Naive thymus-derived CD4-positive, alpha-beta T cell (primary cell): Measurements from ENCODE around the gene TPPP. TPM values are rescaled to one million over a fixed set of nuclear protein-coding genes. Genes with fewer than 3 reads are reported as not detected.

Source experiments
- ATAC-seq: fragments of 150-1000 bp; cut with Tn5 transposase; 2 replicates; pipeline ENCODE4 v1.10.0; 2021; ENCODE audit warnings: mild to moderate bottlenecking, moderate library complexity
- CTCF ChIA-PET: fragments of 350-600 bp; sonication (Branson Sonifier 250); formaldehyde crosslinking; loops from one replicate; lab custom pipeline; 2021; ENCODE audit warnings: antibody characterized with exemption; lab: Charles Lee
- POLR2A ChIA-PET: fragments of 350-600 bp; sonication (Branson Sonifier 250); formaldehyde crosslinking; loops from one replicate; lab custom pipeline; 2021; ENCODE audit warnings: antibody characterized with exemption, inconsistent platforms; lab: Charles Lee
- DNase-seq, 9 donors: peaks; one replicate each; pipeline versions ENCODE4 v3.0.0 to v3.0.0-alpha.2; 2020 to 2022; ENCODE audit warnings: mixed read lengths in 1 of 9
- H3K27ac ChIP-seq: one replicate; pipeline ENCODE4 v1.7.0; 2013; ENCODE audit warnings: mild to moderate bottlenecking, low read depth, low read length, moderate library complexity
- H3K27me3 ChIP-seq, 2 donors: one replicate each; pipeline ENCODE4 v1.7.0; 2013; ENCODE audit warnings: low read length in 2 of 2, mild to moderate bottlenecking in 2 of 2, moderate library complexity in 2 of 2; ENCODE audit not compliant: control insufficient read depth in 2 of 2, insufficient read depth in 2 of 2
- H3K36me3 ChIP-seq, 3 experiments: 1 replicate in 2 of 3; 2 replicates in 1 of 3; pipeline ENCODE4 v1.7.0; 2013; ENCODE audit warnings: low read length in 3 of 3, mild to moderate bottlenecking in 3 of 3, moderate library complexity in 1 of 3; ENCODE audit not compliant: insufficient read depth in 3 of 3, control insufficient read depth in 2 of 3
- H3K4me1 ChIP-seq, 2 donors: one replicate each; pipeline ENCODE4 v1.7.0; 2013; ENCODE audit warnings: low read length in 2 of 2, mild to moderate bottlenecking in 2 of 2, moderate library complexity in 1 of 2; ENCODE audit not compliant: control insufficient read depth in 2 of 2, insufficient read depth in 2 of 2
- H3K4me3 ChIP-seq: 2 replicates; pipeline ENCODE4 v1.7.0; 2013; ENCODE audit warnings: mild to moderate bottlenecking, low read length
- H3K9me3 ChIP-seq, 3 experiments: 1 replicate in 2 of 3; 2 replicates in 1 of 3; pipeline ENCODE4 v1.7.0; 2013; ENCODE audit warnings: low read length in 3 of 3; ENCODE audit not compliant: control insufficient read depth in 2 of 3
- H3K27ac Mint-ChIP-seq, 9 donors: one replicate each; pipeline ENCODE4 v1.8.0; 2020 to 2022; ENCODE audit warnings: mixed read lengths in 9 of 9, mild to moderate bottlenecking in 8 of 9, moderate library complexity in 5 of 9, inconsistent platforms in 2 of 9
- H3K27me3 Mint-ChIP-seq, 5 donors: one replicate each; pipeline ENCODE4 v1.8.0; 2021 to 2022; ENCODE audit warnings: mixed read lengths in 5 of 5, mild to moderate bottlenecking in 1 of 5
- H3K36me3 Mint-ChIP-seq, 5 donors: one replicate each; pipeline ENCODE4 v1.8.0; 2020 to 2022; ENCODE audit warnings: mixed read lengths in 5 of 5, mild to moderate bottlenecking in 3 of 5, inconsistent platforms in 1 of 5
- H3K4me1 Mint-ChIP-seq, 7 donors: one replicate each; pipeline ENCODE4 v1.8.0; 2020 to 2022; ENCODE audit warnings: mixed read lengths in 7 of 7, mild to moderate bottlenecking in 3 of 7, inconsistent platforms in 1 of 7
- H3K4me3 Mint-ChIP-seq, 10 donors: one replicate each; pipeline ENCODE4 v1.8.0; 2020 to 2022; ENCODE audit warnings: mild to moderate bottlenecking in 10 of 10, mixed read lengths in 10 of 10, moderate library complexity in 6 of 10, inconsistent platforms in 2 of 10
- H3K9me3 Mint-ChIP-seq, 11 donors: one replicate each; pipeline ENCODE4 v1.8.0; 2020 to 2022; ENCODE audit warnings: mixed read lengths in 11 of 11, mild to moderate bottlenecking in 4 of 11, inconsistent platforms in 1 of 11, moderate library complexity in 1 of 11
- intact Hi-C, 2 donors: fragments of 100-400 bp; cut with micrococcal nuclease; formaldehyde crosslinking; loops; one replicate each; pipeline ENCODE4 v1.15.1; 2023
- polyA plus RNA-seq, 2 donors: library from polyadenylated mRNA; unstranded; fragments of 300-500 nt; fragmentation: Illumina TruSeq; gene quantifications; one replicate each; pipeline ENCODE4 v1.2.3, GENCODE V29; 2021
- total RNA-seq, 6 experiments: library from RNA in 5 of 6; stranded (reverse) in 5 of 6; gene quantifications; 1 replicate in 5 of 6; 2 replicates in 1 of 6; pipeline ENCODE4 v1.2.3 and lab custom pipeline; 2021 to 2026

Gene TPPP
- total and polyA plus RNA-seq, 7 experiments from 2014 or later = 0.02 to 3.4 (median 0.14) TPM

DNA sequence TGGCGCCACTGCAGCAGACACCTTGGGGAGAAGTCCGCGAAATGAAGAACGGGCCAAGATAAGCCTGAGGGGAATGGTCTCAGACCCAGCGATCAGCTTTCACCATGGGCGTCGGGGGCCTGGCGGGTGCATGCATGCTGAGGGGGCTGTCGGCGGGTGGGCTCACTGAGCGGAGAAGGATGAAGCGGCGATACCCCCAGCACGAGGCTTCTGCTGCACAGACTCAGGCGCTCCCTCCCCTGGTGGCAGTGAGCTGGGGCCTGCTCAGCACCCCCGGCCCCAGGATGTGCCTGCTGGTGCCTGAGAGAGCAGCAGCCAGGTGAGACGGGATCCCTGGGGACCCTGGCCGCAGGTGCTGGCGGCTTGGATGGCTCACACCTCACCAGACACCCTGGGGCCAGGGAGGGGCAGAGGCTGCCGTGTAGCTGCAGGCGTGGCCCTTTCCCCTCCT is 49.8 kb downstream of the TPPP start:
- Histone ChIP-seq H3K27ac (no peak overlapping the region), H3K36me3 (peaks cover 0 to 90% (median 0%) of the 10 kb centered on the region in 3 experiments), H3K4me1 (no peaks in the 10 kb centered on the region), H3K27me3 (no peaks in the 10 kb centered on the region), H3K9me3 (no peaks in the 10 kb centered on the region), H3K4me3 (no peak overlapping the region)
- Mint-ChIP-seq H3K27me3 (no peaks in the 10 kb centered on the region), H3K9me3 (no peaks in the 10 kb centered on the region), H3K4me3 (no peak overlapping the region), H3K4me1 (peaks cover 0 to 2% (median 0%) of the 10 kb centered on the region in 7 donors), H3K36me3 (peaks cover 0 to 36% (median 13%) of the 10 kb centered on the region in 5 donors), H3K27ac (no peak overlapping the region)
- intact Hi-C loops = no loop called here
- DNase-seq (no peak), ATAC-seq (no peak)
- POLR2A ChIA-PET = no interaction called here
- CTCF ChIA-PET = no interaction called here

DNA sequence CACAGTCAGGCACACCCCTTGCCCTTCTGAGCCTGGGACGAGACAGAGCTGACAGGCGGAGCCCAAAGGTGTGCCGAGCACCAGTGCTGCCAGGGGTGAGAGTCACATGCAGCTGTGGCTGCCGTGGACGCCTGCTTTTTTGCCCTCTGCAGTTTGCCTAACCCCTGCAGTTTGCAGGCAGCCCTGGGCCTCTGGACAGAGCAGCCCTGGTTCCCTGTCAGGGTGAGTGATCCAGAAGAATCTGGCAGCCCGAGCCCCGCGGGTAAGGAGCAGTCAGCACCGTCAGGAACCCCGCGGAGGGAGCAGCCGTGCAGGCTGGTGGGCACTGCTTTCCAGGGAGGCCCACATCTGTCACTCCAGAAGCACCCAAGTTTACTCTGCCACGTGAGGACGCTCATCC is 50.7 kb downstream of the TPPP start:
- ATAC-seq = no peak
- ChIA-PET POLR2A (no interaction called here), CTCF (no interaction called here)
- no peak for DNase-seq
- Histone ChIP-seq H3K4me3 (no peak overlapping the region), H3K9me3 (no peaks in the 10 kb centered on the region), H3K27ac (no peak overlapping the region), H3K4me1 (no peaks in the 10 kb centered on the region), H3K27me3 (no peaks in the 10 kb centered on the region), H3K36me3 (peaks cover 0 to 90% (median 0%) of the 10 kb centered on the region in 3 experiments)
- Mint-ChIP-seq H3K27ac (no peak overlapping the region), H3K4me1 (peaks cover 0 to 2% (median 0%) of the 10 kb centered on the region in 7 donors), H3K9me3 (no peaks in the 10 kb centered on the region), H3K4me3 (no peak overlapping the region), H3K36me3 (peaks cover 0 to 42% (median 14%) of the 10 kb centered on the region in 5 donors), H3K27me3 (no peaks in the 10 kb centered on the region)
- intact Hi-C loops = no loop called here

GRCh38 chr5:641331-641765 is 51.8 kb downstream of the TPPP start:
- no peak overlapping the region for H3K27ac ChIP-seq
- no peak for ATAC-seq
- POLR2A ChIA-PET = no interaction called here
- H3K4me1 ChIP-seq = no peaks in the 10 kb centered on the region
- H3K9me3 Mint-ChIP-seq = no peaks in the 10 kb centered on the region
- H3K4me3 ChIP-seq = no peak overlapping the region
- peaks cover 0 to 88% (median 0%) of the 10 kb centered on the region in 3 experiments for H3K36me3 ChIP-seq
- intact Hi-C loops = no loop called here
- no peaks in the 10 kb centered on the region for H3K27me3 Mint-ChIP-seq
- H3K9me3 ChIP-seq = no peaks in the 10 kb centered on the region
- peaks cover 0 to 2% (median 0%) of the 10 kb centered on the region in 7 donors for H3K4me1 Mint-ChIP-seq
- DNase-seq = no peak
- no peak overlapping the region for H3K4me3 Mint-ChIP-seq
- CTCF ChIA-PET = no interaction called here
- no peaks in the 10 kb centered on the region for H3K27me3 ChIP-seq
- peaks cover 0 to 45% (median 15%) of the 10 kb centered on the region in 5 donors for H3K36me3 Mint-ChIP-seq
- no peak overlapping the region for H3K27ac Mint-ChIP-seq

DNA sequence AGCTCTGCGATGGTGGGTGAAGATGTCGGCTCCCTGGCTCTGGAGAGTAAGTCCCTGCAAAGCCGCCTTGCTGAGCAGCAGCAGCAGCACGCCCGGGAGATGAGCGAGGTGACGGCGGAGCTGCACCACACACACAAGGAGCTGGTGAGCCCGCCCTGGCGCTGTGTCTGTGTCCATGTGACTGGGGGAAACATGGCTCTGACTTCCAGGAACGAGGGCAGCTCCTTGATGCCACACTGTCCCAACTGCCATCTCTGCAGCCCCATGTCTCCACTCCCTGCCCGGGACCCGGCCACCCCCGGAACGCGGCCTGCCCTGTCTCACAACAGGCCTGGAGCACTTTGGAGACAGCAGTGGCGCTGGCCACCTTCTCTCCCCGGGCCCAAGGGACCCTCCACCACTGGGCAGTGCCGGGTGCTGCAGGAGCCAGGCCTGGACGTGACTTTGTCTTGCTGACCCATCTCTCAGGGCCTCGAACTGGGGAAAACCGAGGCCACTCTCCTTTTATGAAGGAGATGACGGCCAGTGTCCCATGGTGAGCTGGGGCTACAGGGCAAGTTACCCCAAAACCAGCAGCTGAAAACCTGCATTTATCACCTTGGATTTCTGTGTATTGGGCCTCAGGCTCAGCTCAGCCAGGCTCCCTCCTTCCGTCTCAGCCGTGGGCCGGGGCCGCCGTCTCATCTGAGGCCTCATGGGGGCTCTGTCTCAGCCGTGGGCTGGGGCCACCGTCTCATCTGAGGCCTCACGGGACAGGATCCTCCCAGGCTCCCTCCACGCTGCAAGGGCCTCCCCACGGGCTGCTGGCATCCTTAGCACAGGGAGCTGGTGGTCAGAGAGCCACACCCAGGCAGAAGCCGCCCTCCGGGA is 52.5 kb downstream of the TPPP start:
- H3K27ac ChIP-seq = no peak overlapping the region
- Mint-ChIP-seq H3K27ac (no peak overlapping the region), H3K27me3 (no peaks in the 10 kb centered on the region), H3K4me1 (peaks cover 0 to 2% (median 0%) of the 10 kb centered on the region in 7 donors), H3K9me3 (no peaks in the 10 kb centered on the region), H3K36me3 (peaks cover 5 to 46% (median 14%) of the 10 kb centered on the region in 5 donors), H3K4me3 (no peak overlapping the region)
- intact Hi-C loops = no loop called here
- ATAC-seq (no peak), DNase-seq (no peak)
- H3K4me3 ChIP-seq = no peak overlapping the region
- CTCF ChIA-PET = no interaction called here
- H3K36me3 ChIP-seq = peaks cover 0 to 87% (median 5%) of the 10 kb centered on the region in 3 experiments
- H3K9me3 ChIP-seq = peaks cover 0 to under 1% (median 0%) of the 10 kb centered on the region in 3 experiments
- no peaks in the 10 kb centered on the region for H3K27me3 ChIP-seq
- POLR2A ChIA-PET = no interaction called here
- H3K4me1 ChIP-seq = no peaks in the 10 kb centered on the region

- Histone ChIP-seq H3K27me3 (no peaks in the 10 kb centered on the region), H3K9me3 (peaks cover 0 to 5% (median 0%) of the 10 kb centered on the region in 3 experiments), H3K27ac (no peak overlapping the region), H3K4me1 (no peaks in the 10 kb centered on the region), H3K4me3 (no peak overlapping the region), H3K36me3 (peaks cover 0 to 86% (median 8%) of the 10 kb centered on the region in 3 experiments)
- H3K9me3 Mint-ChIP-seq = no peaks in the 10 kb centered on the region
- no peak for ATAC-seq
- ChIA-PET CTCF (no interaction called here), POLR2A (no interaction called here)
- intact Hi-C loops = no loop called here
- H3K4me1 Mint-ChIP-seq = peaks cover 0 to 2% (median 0%) of the 10 kb centered on the region in 7 donors
- no peak for DNase-seq
- H3K27me3 Mint-ChIP-seq = no peaks in the 10 kb centered on the region
- no peak overlapping the region for H3K4me3 Mint-ChIP-seq
- peaks cover 14 to 52% (median 21%) of the 10 kb centered on the region in 5 donors for H3K36me3 Mint-ChIP-seq
- no peak overlapping the region for H3K27ac Mint-ChIP-seq
Measured at GRCh38 chr5:639584-640213, 53.5 kb downstream of the TPPP start.

DNA sequence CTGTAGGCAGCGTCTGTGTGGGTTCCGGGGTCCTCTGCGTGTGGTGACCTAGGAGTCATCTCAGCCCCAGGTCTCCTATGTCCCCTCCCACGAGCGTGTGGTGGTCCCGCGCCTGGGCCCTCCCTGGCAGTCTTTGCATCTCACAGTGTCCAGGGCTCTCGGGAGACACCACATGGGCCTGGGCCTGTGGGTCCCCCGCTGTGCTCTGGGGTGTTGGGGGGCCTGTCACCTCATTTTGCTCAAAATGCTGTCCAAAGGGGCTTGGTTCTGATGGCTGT is 54.0 kb downstream of the TPPP start:
- no peak overlapping the region for H3K4me3 ChIP-seq
- peaks cover 17 to 55% (median 26%) of the 10 kb centered on the region in 5 donors for H3K36me3 Mint-ChIP-seq
- H3K4me1 Mint-ChIP-seq = peaks cover 0 to 2% (median 0%) of the 10 kb centered on the region in 7 donors
- H3K27me3 Mint-ChIP-seq = no peaks in the 10 kb centered on the region
- no peak overlapping the region for H3K27ac Mint-ChIP-seq
- DNase-seq (no peak), ATAC-seq (no peak)
- POLR2A ChIA-PET = no interaction called here
- H3K36me3 ChIP-seq = peaks cover 0 to 86% (median 12%) of the 10 kb centered on the region in 3 experiments
- CTCF ChIA-PET = no interaction called here
- H3K4me3 Mint-ChIP-seq = no peak overlapping the region
- no peaks in the 10 kb centered on the region for H3K9me3 Mint-ChIP-seq
- H3K4me1 ChIP-seq = no peaks in the 10 kb centered on the region
- H3K9me3 ChIP-seq = peaks cover 0 to 5% (median 0%) of the 10 kb centered on the region in 3 experiments
- H3K27ac ChIP-seq = no peak overlapping the region
- intact Hi-C loops = no loop called here
- no peaks in the 10 kb centered on the region for H3K27me3 ChIP-seq
